Ammon's horn (tissue), 1 donor: ENCODE data around the gene ZMIZ1.

Experiments used
- DNase-seq: peaks from one replicate; pipeline ENCODE4 v3.0.0-alpha.2; 2016; ENCODE audit warnings: low spot score

ZMIZ1 gene

DNA sequence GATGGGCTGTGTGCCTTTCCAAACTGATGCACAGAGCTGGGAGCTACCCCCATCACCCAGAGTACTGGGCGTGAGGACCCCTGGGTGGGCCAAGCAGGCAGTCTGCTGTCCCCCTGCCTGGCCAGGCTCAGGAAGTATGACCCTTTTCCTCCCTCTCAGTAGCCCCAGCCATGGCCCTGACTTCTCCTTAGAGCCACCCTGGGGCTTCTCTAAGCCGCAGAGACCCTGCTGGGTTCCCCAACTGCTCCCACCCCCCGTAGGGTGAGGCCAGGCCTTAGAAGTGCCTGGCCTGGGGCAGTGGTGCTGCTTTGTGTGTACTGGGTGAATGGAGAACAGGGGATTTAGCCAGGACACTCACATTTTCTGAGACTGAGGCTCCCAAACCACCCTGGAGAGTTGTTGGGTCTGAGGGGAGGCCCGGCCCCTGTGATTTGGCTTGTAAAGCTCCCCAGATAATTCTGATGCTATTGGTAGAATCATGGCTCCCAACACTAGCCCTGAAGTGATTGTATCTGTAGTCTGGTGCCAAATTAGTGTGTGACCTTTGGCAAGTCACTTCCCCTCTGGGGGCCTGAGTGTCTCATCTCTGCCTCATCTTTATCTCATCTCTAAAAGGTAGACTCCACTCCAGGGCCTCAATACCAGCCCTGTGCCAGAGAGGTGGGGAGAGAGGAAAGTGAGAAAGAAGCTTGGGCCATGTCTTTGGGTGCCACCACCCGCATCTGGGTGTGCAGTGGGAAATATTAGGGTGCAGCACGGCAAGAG is 178.8 kb downstream of the ZMIZ1 start:
- DNase-seq = no peak

DNA sequence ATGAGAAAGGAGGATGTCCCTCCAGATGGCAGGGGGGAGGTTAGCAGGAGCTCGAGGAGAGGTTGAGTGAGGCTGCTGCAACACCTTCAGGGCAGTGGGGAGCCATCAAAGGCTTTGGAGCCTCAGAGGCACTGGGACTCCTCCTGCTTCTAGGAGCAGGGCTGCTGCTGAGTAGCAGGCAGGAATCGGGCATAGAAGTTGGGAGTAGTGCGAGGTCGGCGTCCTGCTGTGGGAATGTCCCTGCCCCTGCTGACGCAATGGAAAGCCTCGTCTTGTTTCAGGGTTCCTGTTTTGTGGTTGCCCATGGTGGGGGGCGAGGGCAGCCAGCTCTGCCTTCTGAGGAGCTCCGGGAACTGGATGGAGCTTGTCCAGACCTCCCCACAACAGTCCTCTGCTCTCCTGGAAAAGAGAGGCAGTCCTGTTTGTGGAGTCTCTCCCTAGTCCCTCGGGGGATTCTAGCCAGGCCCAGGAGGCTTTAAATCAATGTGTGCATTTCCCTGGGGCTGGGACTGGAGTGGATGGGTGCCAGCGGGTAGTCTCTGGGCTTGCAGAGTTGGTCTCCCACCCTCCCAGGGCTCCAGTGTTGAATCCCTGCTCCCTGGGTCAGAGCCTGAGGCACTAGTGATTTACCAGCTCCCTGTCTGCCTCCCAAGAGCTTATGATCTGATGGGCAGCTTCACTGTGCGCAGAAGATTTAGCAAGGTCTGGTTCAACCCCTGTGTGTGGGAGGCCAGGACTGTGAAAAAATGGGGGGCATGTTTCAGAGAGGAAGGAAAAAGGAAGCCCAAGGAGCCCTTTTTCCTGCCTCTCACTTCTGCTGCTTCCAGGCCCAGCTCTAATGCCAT is 179.8 kb downstream of the ZMIZ1 start:
- peak; percentile 82 for DNase-seq

DNA sequence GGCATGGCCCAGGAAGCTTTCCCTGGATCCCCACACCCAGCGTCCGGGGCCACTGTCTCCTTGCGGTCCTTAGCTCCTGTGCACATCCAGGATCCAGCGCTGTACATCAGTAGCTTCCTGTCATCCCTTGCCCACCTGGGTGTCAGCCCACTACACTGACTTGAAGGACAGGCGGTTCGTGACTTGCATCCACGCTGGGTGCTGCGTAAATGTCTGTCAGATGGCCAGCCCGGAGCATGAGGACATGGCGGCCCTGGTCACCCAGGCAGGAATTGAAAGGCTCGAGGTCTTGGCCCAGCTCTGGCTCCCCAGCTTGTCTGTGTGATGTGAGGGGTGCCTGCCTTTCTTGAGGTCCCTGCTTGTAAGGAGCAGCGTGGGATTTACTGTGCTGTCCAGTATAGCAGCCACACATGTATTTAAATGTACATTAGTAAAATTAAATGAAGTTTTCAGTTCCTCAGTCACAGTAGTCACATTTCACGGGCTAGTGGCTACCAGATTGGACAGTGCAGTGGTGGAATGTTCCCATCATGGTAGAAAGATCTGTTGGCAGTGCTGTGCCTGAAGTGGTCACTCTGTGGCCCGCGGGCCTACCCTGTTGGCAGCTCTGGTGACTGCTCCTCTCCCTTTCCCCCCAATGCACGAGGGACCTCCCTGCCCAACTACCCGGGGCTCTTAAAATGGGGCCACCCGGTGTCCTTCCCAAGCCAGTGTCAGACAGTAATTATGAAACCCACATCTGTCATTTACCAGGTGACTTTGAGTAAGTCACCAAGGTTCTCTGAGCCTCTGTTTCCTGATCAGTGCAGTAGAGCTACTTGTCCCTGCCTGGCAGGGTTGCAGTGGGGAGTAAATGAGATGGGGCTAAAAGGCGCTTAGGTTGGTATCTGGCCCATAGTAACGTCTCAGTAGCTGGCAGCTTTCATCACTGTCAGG is 180.7 kb downstream of the ZMIZ1 start:
- no peak for DNase-seq

DNA sequence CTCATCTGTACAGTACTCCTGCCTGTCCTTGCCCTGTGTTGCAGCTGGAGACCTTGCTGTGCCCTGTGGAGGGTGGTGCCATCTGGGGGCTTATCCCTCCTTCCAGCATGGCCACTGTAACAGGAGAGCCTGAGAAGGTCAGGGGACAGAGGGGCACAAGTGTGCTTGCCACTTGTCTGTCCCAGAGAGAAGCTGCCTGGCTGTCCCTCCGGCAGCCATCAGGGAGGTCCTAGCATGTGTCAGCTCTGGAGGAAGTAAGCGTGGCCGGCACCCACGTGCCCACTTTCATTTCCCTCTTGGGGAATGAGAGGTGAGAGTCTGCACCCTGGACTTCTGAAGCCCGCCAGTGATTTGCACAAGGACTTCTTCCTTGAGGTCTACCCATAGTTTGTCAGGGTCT is 181.5 kb downstream of the ZMIZ1 start:
- peak; percentile 75 for DNase-seq

DNA sequence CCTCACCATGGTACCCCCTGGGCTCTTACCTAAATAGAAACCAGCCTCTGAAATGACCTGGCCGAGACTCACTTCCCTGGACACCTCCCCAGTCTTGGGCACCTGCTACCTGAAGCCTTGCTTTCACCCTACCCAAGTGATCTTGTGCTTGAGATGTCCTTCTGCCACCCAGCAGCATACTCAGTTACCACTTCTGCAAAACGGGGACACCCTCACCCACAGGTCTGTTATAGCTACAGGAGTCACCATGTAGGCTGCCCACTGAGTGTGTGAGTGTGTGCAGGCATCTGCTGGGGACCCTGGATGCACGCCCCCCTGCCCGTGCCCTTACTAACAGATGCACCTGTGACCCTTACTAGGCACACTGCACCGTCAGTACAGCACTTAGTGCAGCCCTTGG is 183.7 kb downstream of the ZMIZ1 start:
- no peak for DNase-seq

DNA sequence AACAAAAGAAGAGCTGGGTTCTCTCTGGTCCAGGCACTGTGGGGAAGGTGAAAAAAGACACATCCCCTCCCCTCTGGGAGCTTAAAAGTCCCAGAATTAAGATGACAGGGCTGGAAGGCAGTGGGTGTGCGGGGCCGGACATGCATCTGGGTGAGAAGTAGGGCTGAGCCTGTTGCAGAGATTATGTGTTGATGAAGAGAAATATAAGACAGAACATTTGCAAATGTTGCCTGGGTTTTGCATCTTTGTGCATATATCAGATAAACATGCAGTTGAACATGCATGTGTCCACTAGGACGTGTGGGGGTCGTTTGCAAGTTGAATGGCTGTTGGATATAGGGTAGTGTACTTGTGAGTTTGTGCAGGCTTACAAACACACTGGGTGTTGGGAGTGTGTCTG is 184.2 kb downstream of the ZMIZ1 start:
- DNase-seq = no peak

DNA sequence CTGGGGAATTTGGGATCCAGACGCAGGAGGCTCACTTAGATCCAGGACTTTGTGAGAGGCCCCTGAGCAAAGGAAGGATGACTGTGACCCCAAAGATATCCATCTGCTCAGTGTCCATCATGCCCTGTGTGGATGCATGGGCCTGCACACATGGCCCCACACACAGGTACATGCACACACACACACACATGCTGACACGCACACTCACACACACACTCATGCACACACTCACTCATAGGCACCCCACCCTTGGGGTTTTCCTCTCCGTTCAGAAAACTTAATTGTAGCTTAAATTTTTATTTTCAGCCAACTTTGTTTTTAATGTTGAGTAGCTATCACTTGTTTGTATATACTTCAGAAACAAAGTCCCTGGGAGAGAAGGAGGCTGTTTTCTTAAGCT is 184.9 kb downstream of the ZMIZ1 start:
- DNase-seq = no peak

DNA sequence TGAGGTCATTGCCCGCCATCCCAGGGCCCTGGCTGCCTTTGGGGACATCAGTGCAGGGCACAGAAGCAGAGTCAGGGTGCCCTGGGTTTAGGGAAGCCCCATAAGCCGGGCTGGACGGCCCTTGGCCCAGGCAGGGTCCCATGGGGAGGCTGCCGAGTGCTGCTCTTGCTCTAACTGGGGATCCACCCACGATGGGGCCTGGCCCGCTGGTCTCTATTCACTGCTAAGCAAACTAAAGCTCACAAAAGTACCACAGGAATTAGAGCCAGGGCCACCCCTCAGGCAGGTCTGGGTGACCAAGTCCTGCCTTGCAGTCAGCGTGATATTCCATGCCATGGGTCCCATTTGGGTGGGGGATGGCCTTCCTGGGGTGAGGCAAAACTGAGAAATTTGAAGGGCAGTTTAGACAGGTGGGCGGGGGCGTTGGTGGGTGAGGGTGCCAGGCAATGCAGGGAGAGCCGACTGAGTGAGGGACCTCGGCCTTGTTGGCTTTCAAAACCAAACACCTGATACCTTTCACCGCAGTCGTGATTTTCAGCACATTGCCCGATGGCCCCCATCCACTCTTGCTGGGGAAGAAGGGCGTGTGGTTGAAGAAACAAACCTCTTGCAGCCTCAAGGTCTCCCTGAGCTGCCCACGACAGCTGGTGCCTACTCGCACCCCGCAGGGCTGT is 185.7 kb downstream of the ZMIZ1 start:
- no peak for DNase-seq

DNA sequence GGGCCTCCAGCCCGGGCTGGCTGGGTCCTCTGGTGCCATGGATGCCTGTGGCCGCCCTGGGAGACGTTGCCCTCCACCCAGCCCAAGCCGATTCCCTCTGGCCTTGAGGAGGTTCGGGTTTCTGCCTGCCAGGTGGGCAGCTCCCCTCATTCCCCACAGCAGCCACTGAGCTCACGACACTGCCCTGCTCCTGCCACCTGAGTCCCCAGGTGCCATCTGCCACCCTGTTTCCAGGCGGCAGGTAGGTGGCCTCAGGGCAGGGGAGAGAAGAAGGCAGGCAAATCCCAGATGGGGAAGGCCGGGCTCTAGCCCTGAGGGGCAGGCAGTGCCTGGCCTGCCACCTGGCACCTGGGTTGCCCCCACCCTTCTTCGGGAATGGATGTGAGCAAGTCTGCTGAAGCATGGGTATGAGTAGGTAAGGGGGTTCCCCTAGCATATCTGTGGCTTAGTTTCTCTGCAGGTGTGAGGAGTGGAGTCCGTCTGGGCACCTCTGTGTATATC is 186.3 kb downstream of the ZMIZ1 start:
- no peak for DNase-seq

DNA sequence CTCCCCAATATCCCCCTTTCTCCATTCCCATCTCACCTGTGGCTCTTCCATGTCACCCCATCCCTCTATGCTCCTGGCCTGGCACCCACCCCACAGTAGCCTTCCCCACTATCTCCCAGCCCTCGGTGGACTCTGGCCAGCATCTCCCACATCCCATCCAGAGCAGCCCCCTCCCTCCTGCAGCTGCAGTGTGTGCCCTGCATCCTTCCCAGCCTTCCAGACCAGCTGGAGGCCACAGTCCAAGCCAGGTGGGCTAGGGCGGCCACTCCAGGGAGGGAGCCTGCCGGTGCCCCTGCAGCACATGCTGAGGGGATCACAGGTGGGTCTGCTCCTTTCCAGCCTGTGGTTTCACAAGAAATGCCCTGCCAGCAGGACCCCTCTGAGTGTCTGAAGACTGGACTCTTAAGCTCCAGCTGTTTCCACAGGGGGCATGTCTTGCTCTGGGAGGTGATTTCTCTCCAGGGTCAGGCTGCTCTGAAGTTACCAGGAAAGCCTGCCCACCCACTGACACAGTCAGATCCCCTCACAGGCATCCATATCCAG is 187.6 kb downstream of the ZMIZ1 start:
- no peak for DNase-seq

DNA sequence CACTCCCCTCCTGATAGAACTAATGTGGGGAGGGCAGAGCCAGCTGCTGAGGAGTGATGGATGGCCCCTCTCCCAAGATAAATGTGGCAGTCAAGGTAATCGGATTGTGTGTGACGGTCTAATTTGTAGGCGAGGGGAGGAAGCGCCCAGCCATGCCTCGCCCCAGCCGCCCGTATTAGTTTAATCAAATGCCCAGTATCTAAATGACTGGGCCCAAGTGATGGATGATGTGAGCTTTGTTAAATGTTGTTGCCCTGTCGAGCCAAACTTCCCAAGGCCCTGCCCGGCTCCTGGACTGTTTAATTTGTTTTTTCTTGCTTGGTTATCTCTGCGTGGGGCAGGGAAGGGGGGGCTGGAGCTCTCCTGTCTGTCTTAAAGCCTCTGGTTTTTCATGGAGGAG is 190.1 kb downstream of the ZMIZ1 start:
- no peak for DNase-seq

DNA sequence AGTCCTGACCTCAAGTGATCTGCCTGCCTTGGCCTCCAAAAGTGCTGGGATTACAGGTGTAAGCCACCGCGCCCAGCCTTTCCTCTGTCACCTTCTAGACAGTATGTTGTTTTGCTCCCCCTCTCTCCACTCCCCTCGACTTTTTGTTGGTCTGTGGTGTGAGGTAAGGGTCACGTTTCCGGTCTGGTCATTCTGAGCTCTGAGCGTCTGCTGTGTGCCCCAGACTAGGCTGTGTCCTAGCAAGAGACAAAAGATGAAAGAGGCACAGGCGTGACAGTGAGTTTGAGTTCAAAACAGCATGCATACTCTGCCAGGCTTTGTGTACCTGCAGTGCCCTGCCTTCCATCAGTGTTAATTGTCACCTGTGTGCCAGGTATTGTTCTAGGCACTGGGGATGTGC is 191.1 kb downstream of the ZMIZ1 start:
- DNase-seq = no peak

DNA sequence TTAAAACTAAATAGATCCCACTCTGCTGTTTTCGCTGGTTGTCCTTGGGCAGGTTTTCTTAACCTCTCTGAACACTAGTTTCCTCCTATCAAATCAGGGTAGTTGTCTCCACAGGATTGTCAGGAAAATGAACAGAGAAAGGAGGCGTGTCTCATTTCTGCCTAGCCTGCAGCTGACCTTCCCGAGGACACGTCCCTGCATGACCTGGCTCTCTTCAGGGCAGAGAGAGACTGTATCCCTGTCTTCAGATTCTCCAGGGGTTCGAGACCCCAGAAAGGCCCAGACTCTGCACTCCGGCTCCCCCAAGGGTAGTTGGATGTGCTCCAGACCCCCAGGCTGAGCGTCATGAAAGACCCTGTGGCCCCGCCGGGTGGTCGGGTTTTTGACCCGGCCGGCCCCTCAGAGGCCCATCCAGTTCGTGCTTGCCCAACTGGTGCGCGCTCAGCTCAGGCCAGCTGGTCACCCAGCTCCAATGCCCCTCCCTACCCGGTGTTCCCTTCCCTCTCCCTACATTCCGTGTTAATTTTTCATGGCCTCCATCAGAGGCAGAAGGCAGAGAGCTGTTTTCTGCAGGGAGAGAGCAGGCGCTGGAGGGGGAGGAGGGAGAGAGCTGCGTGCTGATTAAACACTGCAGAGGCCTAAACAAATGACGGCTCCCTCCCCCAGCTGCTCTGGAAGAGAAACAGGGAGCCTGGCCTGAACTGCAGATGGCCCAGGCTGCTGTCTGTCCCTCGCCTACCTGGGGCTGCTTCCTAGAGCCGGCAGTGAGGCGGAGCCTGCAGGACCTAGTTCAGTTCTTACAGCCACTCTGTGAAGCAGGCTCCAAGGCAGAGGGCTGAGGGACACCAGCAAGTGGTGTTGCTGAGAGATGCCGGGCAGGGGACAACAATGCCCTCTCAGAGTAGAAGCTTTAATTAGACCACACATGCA is 192.3 kb downstream of the ZMIZ1 start:
- peak; percentile 80 for DNase-seq

DNA sequence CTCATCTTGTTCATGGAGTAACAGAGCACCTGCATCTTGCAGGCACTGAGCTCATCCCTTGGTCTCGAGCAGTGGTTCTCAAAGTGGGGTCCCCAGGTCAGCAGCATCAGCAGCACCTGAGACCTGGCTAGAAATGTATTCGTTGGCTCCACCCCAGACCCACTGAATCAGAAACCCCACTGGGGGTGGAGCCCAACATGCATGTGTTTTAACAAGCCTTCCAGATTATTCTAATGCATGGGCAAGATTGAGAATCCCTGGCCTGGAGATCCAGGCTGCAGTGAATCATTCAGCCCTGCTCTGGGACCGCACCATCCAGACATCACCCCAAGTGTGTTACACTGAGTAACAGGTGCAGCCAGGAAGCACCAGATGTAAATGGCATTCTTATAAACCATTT is 193.4 kb downstream of the ZMIZ1 start:
- no peak for DNase-seq

DNA sequence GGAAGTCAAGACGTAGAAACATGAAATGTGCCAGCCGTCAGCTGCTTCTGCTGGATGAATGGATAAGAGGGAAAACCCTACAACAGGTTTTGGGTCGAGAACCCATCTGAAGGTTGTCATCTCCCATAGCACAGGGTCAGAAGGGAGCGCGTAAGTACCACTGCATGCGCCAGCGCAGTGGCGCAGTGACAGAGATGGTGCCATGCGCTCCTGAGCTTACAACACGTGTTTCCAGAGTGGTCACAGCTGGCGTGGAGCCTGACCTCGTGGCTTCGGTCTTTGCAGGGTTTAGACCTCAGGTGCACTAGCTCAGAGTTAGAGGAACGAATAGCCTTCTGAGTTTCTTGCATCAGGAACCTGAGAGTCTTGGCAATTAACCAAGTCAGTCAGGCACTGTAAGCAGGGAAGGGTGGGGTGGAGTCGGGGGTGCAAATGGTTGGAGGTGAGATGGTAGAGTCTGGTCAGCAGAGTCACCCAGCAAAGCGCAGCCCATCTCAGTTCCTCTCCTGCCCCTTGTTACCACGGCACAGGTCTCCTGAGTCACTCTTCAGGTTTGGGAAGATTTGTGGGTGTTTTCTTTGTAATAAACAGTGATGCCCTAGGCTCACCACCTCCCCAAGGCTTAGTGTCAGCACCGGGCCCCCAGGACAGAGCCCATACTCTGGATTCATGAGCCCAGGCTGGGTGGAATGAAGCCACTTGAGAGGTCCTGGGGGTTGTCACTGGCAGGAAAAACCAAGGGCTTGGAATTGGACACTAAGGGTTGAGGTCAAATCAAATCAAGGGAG is 194.4 kb downstream of the ZMIZ1 start:
- DNase-seq = no peak

DNA sequence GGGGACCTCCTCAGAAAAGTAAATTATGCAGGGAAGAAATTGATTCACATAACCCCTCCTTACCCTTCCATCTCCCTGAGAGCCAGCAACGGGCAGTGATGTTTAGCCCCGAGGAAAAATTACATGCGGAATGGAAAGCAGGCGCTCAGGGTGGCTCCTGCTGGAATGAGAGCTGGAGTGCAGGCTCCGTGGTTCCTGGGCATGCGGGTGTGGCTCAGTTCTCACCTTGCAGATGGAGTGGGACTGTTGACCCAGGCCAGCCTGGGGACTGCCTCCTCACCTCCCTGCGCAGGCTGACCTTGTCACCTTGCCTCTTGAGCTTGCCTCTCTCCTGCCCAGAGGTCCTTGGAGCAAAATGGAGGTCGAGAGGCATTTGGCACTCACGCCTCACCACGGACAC is 195.2 kb downstream of the ZMIZ1 start:
- DNase-seq = no peak

DNA sequence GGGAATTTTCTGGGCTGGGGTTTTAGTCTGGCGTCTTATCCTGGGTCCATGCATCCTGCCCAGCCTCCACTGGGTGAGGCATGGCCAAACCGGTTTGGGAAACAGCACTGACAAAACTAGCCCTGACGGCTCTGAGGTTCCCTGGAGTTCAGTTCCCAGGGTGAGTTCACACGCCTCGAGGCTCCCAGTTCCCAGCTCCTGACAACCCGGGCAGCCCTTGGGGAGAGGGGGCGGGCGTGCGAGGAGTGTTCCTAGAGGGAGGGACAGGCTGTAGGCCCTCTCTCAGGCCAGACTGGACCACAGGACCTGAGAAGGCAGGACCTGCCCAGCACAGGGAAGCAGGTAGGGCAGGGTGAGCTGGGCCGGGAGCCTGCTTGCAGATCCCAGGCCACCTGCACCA is 196.2 kb downstream of the ZMIZ1 start:
- no peak for DNase-seq

DNA sequence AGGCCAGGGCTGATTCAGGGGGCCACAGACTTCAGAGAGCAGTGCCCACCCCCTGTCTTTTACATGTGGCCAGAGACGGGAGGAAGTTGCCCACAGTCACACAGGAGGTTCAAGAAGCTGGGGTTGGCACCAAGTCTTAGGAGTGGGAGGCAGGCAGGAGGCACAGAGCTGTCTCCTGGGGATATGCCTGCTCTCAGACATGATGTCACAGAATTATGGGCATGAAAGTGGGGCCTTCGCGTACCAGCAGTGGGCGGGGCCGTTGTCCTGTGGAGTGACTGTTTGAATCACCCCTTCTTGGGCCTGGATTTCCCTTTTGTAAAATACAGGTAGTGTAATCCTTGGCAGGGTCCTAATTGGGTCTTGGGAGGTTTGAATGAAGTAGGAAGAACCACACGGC is 197.3 kb downstream of the ZMIZ1 start:
- no peak for DNase-seq

DNA sequence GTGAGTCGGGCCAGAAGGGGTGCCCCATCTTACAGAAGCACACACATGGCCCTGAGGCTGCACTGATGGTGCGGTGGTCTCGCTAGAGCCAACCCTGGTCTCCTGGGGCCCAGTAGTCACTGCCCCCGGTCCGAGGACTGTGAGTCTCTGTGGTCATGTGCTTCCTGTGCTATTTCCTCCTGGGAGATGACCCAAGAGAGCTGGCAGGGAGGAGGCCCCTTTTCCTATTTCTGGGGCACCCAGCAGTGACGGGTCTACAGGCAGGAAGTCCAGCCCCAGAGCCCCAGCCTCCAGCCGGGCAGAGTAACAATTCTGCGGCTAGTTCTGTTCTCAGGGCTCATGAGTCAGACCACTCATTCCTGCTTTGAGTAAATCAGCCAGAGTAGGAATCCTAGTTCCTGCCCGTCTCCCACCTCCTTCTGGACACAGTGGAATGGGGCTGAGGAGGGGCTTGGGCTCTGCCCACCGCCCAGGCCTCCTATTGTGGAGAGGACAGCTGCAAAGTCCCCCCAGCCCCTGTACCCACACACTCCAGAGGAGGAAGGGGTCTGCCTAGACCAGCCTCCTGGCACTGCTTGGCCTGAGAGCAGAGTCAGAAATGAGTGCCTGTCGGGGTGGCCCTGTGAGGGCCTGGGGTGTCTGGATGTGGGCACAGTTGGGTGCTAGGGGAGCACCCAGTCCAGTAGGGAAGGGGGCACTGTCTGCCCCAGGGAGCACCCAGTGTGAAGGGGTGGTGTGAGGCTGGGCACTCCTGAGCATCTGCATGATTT is 198.0 kb downstream of the ZMIZ1 start:
- peak; percentile 81 for DNase-seq
